DOHH2 (cell line): ENCODE data around the gene PRKCH.

Experiments
- H3F3A ChIP-seq: fragments of 200-600 bp; sonication (generic), shearing (Covaris generic); 2 replicates; pipeline ENCODE4 v1.6.0; 2016; ENCODE audit warnings: antibody characterized with exemption, mild to moderate bottlenecking; ENCODE audit not compliant: control insufficient read depth, insufficient read depth
- H3K27ac ChIP-seq: fragments of 200-600 bp; sonication (generic); 2 replicates; pipeline ENCODE4 v1.5.1; 2014; ENCODE audit warnings: low read depth, mild to moderate bottlenecking, low read length, moderate library complexity
- H3K27me3 ChIP-seq: fragments of 200-600 bp; sonication (generic); 2 replicates; pipeline ENCODE4 v1.6.1; 2014; ENCODE audit warnings: mild to moderate bottlenecking, low read length, mixed read lengths; ENCODE audit not compliant: control insufficient read depth
- H3K36me3 ChIP-seq: fragments of 200-600 bp; sonication (generic); 2 replicates; pipeline ENCODE4 v1.6.1; 2014; ENCODE audit warnings: mild to moderate bottlenecking, low read length, moderate library complexity, mixed read lengths; ENCODE audit not compliant: control insufficient read depth
- H3K4me1 ChIP-seq: fragments of 200-600 bp; sonication (generic); 2 replicates; pipeline ENCODE4 v1.6.1; 2014; ENCODE audit warnings: mild to moderate bottlenecking, low read length, mixed read lengths; ENCODE audit not compliant: control insufficient read depth
- H3K4me2 ChIP-seq: fragments of 200-600 bp; sonication (generic); 2 replicates; pipeline ENCODE4 v1.6.0; 2014; ENCODE audit warnings: mild to moderate bottlenecking, low read length, moderate library complexity
- H3K4me3 ChIP-seq: fragments of 200-600 bp; sonication (generic); 2 replicates; pipeline ENCODE4 v1.5.1; 2014; ENCODE audit warnings: mild to moderate bottlenecking, low read length, mixed read lengths
- H3K79me2 ChIP-seq: fragments of 200-600 bp; sonication (generic); 2 replicates; pipeline ENCODE4 v1.6.1; 2014; ENCODE audit warnings: mild to moderate bottlenecking, low read length, mixed read lengths; ENCODE audit not compliant: control insufficient read depth
- H3K9me2 ChIP-seq: fragments of 200-600 bp; sonication (generic); replicated peaks from 2 replicates; pipeline ENCODE4 v1.6.1; 2014; ENCODE audit warnings: mild to moderate bottlenecking, low read length, mixed read lengths; ENCODE audit not compliant: control insufficient read depth
- H3K9me3 ChIP-seq: fragments of 200-600 bp; sonication (generic); 2 replicates; pipeline ENCODE4 v1.6.1; 2014; ENCODE audit warnings: antibody characterized with exemption, low read length, mixed read lengths; ENCODE audit not compliant: control insufficient read depth, insufficient read depth
- H4K20me1 ChIP-seq: fragments of 200-600 bp; sonication (generic); 2 replicates; pipeline ENCODE4 v1.6.0; 2014; ENCODE audit warnings: low read depth, mild to moderate bottlenecking, antibody characterized with exemption, low read length, moderate library complexity; ENCODE audit not compliant: control insufficient read depth, insufficient read depth
- CTCF ChIP-seq: fragments of 200-600 bp; sonication (generic); IDR thresholded peaks from one replicate; pipeline ENCODE4 v1.5.1; 2014; ENCODE audit warnings: antibody characterized with exemption, mild to moderate bottlenecking, low read depth, low read length; ENCODE audit not compliant: poor library complexity, severe bottlenecking
- EZH2phosphoT487 ChIP-seq: fragments of 200-600 bp; sonication (generic); IDR thresholded peaks from 2 replicates; pipeline ENCODE4 v1.6.1; 2017; ENCODE audit warnings: borderline replicate concordance, mild to moderate bottlenecking, antibody characterized with exemption, low read length, moderate library complexity, mixed read lengths

PRKCH gene

GRCh38 chr14:61346221-61346620, 24.8 kb downstream of the PRKCH start:
- Histone ChIP-seq H3K27me3 (0 out of 2 replicates have a peak, but pooled peaks cover 2% of the 10 kb centered on the region), H3K4me2 (no peak overlapping the region), H3K9me2 (no peaks in the 10 kb centered on the region), H3K79me2 (no peaks in the 10 kb centered on the region), H3K36me3 (no peaks in the 10 kb centered on the region), H3K9me3 (no peaks in the 10 kb centered on the region), H4K20me1 (no peaks in the 10 kb centered on the region), H3K4me1 (peaks cover 17% of the 10 kb centered on the region), H3F3A (no peaks in the 10 kb centered on the region), H3K27ac (no peak overlapping the region), H3K4me3 (no peak overlapping the region)
- no peak for TF ChIP-seq CTCF
- TF ChIP-seq EZH2phosphoT487, result no peak

- no peak overlapping the region for H3K27ac ChIP-seq
- TF ChIP-seq EZH2phosphoT487 (no peak), CTCF (no peak)
- no peaks in the 10 kb centered on the region for H3K79me2 ChIP-seq
- H4K20me1 ChIP-seq, result no peaks in the 10 kb centered on the region
- H3K4me3 ChIP-seq, result no peak overlapping the region
- H3K27me3 ChIP-seq, result 0 out of 2 replicates have a peak, but pooled peaks cover 2% of the 10 kb centered on the region
- peaks cover 19% of the 10 kb centered on the region for H3K4me1 ChIP-seq
- no peaks in the 10 kb centered on the region for H3F3A ChIP-seq
- no peaks in the 10 kb centered on the region for H3K9me3 ChIP-seq
- H3K9me2 ChIP-seq, result no peaks in the 10 kb centered on the region
- no peak overlapping the region for H3K4me2 ChIP-seq
- H3K36me3 ChIP-seq, result no peaks in the 10 kb centered on the region
These were observed 25.4 kb downstream of the PRKCH start for GRCh38 chr14:61346793-61347192.

GRCh38 chr14:61347826-61348443, 26.6 kb downstream of the PRKCH start:
- no peaks in the 10 kb centered on the region for H3K36me3 ChIP-seq
- H3K27me3 ChIP-seq, result no peaks in the 10 kb centered on the region
- H3F3A ChIP-seq, result no peaks in the 10 kb centered on the region
- no peaks in the 10 kb centered on the region for H3K9me3 ChIP-seq
- H3K4me2 ChIP-seq, result no peak overlapping the region
- H3K79me2 ChIP-seq, result no peaks in the 10 kb centered on the region
- no peaks in the 10 kb centered on the region for H4K20me1 ChIP-seq
- no peaks in the 10 kb centered on the region for H3K9me2 ChIP-seq
- no peak overlapping the region for H3K4me3 ChIP-seq
- no peak for TF ChIP-seq CTCF
- TF ChIP-seq EZH2phosphoT487, result no peak
- peaks cover 19% of the 10 kb centered on the region for H3K4me1 ChIP-seq
- no peak overlapping the region for H3K27ac ChIP-seq
